ENCODE data around the gene WNK2.

WNK2 gene

DNA sequence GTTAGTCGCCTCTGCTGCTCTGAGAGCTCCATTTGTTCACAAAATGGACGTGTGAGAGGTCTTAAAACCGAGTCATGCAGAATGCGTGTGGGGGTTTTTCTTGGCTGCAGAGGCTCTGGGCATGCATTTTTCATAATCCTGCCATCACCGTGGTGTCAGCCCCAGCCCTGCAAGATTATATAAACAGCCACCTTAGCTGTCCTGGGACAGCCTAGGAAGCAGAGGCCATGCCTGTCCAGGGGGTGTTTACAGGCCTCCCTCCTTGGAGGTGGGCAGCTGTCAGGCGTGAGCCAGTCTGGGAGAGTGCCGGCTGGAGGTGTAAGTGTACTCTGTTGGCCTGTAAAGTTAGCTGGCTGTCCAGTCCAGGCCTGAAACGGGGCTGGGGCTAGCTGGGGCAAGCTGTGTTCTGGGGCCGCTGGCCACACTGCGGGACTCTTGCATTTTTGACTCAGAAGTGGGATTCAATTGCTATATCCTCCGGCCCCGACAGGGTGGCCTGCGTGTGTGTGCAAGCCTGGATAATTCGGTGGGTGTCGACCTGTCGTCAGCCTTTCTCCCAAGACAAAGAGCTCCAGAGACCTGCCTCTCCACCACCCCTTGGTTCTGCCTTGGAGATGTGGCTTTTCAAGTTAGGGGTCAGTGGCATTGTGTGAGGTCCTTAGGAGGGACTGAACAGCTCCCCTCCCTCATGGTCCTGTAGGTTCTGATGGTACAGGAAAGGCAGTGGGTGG is 2.4 kb downstream of the WNK2 start:
- DNase-seq = no peak

DNA sequence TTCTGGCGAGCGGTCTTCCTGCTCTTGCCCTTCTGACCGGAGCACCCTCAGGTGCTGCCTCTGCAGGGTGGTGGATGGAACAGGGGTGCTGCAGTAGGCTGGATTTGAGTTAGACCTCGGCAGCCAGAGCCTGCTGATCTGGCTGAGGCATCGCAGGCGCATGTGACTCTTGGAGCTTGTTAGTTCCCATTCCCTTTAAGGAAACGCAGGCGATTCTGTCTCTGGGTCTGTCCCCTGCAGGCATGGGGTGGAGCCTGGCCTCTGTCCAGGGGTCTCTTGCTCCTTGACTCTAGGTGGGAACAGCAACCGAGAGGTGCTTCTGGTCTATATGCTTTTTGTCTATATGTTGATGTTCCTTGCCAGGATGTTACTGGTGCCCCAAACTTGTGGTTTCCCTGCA is 3.1 kb downstream of the WNK2 start:
- DNase-seq = no peak

DNA sequence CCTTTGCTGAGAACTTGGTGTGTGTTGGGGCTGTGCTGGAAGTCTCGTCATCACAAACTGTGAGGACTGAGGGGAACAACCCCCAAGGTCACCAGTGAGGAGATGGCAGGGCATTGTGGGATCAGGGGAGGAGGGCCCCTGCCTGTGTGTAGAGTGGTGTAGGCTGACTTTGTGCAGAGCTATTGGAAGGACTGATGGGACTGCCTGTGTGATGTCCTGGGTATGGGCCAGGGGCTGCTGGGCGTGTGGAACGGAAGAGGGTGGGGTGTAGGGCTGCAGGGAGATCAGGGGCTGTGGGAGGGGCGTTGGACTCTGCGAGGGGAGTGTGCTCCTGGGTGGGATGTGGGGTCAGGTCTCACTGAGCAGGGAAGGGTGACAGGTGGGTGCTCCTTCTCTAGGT is 3.6 kb downstream of the WNK2 start:
- no peak for DNase-seq

DNA sequence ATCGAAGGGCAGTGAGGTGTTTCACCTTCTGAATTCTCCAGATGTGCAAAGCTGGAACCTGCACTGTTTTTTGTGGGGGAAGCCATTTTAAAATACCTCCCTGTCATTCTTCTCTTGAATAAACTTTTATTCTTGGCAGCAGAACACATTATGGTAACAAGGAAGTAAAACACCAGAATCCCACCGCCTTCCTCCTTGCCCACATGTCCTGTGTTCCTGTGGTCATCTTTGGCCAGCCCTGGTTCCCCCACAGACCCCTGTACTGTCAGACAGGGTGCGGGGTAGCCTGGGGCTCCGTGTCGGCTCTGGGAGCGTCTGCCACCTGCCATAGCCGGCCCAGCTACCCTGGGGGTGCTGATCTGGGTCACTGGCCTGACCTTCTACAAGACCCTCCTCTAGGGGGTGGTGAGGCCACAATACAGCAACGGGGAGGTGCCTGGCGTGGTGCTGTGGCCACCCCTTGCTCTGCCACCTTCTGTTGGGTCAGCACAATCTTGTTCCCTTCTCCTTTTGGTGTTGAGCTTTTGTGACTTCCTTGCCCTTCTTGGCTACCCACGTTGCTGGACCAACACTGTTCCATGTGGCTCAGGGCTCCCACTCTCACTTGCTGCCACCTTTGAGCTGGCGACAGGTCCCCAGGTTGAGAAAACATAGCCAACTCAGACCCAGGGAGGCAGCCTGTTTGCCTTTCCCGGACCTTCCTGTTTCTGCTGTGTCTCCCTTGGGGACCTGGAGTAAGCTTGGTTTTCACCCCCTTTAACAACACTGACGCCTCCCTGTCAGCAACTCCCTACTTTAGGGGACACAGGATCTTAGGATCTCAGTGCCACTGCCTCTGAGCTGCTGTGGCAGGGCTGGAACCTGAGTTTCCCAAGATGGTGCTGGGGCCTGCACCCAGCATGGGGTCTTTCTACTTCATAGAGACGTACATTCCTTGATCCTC is 4.8 kb downstream of the WNK2 start:
- no peak for DNase-seq

DNA sequence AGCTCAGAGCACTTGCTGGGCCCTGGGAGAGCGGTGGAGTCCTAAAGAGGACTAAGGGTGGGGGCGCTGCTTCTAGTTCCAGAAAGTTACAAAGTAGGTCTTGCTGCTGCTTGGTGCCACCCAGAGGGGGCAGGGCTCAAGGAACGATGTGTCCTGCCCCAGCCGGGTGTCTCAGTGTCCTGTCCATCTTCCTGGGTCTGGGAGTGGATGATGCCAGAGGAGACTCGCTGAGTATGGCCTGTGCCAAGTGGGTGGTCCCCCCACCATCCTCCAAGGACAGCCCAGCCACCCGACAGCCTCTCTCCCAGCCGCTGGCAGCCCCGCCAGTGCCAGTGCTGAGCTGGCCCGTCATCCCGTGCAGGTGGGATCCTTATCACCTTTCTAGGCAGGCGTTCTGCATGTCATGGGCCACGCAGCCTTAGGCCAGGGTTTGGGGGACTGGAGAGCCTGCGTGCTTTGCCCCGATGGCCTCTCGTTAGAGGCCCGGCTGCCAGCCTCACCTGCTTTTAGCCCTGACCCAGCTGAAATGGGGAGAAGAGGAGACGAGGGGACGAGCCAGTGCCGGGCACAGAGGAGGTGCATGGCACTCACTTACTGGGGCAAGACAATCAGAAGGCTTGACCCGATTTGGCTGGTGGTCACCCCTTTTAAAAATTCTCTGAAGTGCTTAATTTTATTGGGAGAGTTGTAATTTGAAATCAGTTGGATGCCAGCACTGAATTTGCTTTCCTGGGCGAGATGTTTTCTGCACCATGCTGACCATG is 5.6 kb downstream of the WNK2 start:
- DNase-seq = no peak

DNA sequence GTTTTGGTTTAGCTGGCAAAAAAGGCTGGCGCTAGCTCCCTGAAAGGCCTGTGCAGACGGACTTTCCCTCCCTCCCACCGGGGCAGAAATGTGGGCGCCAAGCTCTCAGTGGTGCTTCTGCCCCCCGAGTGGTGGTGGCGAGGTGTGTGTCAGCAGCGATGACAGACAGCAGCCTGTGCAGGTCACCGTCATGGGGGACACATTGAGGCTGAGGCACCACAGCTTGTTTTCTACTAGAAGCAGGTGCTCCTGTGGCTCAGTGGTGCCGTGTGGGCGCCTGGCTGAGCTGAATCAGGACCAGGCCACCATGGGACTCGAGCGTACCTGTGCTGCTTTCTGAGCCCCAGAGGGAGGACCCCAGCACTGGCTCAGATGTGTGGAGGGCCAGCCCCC is 6.2 kb downstream of the WNK2 start:
- no peak for DNase-seq

DNA sequence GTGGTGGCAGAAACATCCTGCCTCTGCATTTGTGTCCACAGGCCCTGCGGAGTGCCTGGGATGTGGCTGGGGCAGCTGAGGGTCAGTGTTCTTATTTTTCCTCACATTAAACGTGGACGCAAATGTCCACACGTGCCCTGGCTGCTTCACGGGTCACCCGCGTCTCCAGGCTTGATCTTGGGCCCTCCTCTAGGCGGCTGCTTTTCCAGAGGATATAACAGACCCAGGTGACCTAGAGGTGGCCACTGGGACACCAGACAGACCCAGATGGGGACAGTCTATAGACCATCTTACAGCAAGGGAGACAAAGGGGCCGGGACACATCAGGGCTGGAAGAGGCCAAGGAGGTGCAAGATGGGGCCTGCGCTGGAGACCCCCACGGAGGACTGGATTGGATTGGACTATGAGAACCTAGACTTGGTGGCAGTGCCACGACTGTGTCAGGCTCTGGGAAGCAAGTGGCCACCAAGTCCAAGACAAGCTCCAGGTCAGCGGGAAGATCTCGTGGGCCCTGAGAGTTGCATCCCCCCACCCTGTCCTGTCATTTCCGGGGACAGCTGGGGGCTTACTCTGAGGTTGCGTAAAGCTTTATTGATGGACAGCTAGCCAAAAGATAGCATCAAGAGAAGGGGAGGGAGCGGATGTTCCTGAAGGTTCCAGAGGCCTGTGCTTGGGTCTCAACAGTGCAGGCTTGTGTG is 6.9 kb downstream of the WNK2 start:
- no peak for DNase-seq

DNA sequence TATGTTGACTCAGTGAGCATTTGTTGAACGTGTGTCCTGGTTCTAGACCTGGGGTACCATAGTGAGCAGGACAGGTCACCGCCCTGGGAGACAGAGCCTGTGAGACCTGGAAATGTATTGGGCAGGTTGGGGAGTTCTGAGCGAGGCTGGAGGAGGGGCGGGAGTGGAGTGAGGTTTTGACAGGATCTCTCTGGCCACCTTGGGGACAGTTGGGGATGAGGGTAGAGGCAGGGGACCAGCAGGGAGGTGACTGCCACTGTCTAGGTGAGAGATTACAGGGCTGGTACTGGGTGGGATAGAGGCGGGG is 7.4 kb downstream of the WNK2 start:
- no peak for DNase-seq

DNA sequence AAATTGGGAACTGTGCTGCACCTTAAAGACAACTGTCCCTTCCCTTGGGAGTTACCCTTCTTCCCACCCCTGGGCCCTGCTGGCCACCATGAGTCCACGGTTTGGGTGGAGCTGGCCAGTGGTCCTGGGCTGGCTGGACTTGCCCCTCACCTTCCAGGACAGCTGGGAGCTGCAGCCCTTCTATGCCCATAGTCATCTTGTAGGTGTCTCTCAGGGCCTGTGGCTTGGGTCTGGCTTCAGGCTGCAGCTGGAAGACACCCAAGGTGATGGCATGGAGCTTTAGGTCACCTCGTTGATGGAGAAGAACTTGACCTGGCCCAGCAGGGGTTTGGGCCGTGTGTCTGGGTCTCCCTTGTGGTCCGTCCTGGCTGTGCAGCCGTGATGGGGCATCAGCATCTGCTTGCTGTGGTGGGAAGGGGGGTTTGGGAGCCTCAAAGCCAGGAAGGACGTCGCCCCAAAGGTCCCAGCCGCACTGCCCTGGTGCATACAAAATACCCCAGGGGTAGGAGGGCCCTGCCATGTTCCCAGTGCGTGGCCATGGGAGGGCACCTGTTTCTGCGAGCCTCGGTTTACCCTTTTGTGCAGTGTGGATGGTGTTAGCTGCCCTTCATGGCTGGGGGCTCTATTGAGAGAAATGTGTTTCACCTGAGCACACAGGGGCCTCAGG is 8.9 kb downstream of the WNK2 start:
- DNase-seq = no peak

DNA sequence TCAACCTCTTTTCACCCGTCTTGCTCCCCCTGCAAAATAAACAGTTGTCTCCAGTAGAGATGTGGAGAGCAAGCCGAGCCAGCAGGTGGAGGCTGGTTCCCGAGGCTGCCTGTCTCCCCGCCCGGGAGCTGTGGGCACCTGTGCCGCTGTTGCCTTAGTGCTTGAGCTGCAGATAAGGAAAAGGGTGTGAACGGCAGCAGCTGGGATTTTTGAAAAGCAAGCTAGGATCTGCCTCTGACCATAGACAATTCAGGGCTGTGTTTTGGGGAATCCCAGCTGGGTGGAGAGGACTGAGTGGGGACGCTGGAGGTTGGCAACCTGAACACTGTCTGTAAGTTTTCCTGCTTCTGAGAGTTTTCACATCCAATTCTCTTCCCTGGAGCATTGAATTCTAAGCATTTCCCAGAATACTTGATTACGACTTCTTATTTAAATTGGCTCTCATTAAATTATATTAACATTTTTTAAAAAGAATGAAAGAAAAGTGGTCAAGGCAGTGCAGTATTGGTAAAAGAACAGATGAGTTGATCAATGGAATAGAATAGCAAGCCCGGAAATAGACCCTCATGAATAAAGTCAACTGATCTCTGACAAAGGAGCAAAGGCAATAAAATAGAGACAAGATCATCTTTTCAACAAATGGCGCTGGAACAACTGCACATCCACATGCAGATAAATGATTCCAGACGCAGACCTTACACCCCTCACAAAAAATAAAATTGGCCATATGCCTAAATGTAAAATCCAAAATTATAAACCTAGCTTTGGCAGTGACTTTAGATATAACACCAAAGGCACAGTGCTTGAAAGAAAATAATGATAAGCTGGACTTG is 9.7 kb downstream of the WNK2 start:
- DNase-seq = no peak

DNA sequence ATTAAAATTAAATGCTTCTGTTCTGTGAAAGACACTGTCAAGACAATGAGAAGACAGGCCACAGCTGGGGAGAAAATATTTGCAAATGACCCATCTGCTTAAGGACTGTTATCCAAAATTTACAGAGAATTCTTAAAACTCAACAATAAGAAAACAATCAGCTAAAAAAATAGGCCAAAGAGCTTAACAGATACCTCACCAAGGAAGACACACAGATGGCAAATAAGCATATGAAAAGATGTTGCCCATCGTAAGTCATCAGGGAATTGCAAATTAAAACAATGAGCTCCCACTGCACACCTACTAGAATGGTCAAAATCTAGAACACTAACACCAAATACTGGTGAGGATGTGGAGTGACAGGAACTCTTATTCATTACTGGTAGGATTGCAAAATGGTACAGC is 10.3 kb downstream of the WNK2 start:
- DNase-seq = no peak

DNA sequence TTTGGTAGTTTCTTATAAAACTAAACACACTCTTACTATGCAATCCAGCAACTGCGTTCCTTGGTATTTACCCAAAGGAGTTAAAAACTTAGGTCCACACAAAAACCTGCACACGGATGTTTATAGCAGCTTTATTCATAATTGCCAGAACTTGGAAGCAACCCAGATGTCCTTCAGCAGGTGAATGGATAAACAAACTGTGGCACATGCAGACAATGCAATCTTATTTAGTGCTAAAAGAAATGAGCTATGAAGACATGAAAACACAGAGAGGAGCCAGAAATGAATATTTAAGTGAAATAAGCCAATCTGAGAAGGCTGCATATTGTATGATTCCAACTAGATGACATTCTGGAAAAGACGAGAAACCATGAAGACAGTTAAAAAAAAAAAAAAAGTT is 10.7 kb downstream of the WNK2 start:
- DNase-seq = no peak

DNA sequence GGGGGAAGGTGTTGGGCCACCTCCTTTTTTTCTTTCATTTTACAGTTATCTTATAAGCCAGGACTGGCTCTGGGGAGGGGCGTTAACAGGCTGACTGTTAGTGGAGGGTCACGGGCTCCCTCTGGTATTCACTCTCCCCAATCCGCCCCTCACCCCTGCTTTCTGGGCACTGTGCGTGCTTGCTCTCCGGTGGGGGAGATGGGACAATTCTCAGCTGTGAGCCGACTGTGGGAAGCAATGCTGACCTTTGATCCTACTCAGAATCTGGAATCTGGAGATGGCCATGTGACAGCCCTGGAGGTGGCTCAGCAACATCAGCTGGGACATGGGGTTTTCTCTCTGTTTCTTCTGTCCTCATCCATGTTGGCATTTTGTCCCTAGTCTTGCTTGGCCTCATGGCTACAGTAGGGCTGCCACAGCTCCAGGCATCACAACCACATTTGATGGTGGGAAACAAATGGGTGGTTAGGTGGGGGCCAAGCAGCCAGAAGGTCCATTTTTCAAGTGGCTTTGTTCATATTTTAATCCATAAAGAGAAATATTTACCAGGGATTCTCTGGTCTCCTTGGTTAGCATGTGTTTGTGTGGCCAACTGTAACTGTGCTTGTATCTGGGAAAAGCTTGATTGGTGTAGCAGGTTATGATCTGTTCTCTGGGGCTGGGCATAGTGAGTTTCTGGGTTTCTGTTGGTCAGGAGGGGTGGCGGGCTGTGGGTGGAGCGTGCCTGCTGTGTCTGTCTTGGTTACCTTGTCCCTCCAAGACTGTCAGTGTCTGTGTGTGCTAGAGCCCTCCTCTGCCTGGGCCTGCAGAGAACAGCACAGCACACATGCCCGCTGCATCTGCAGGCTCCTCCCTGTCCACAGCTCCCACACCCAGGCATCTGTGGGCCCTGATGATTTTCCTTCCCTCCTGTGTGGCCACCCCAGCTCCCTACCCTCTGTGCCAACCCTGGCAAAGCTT is 12.4 kb downstream of the WNK2 start:
- DNase-seq = no peak

DNA sequence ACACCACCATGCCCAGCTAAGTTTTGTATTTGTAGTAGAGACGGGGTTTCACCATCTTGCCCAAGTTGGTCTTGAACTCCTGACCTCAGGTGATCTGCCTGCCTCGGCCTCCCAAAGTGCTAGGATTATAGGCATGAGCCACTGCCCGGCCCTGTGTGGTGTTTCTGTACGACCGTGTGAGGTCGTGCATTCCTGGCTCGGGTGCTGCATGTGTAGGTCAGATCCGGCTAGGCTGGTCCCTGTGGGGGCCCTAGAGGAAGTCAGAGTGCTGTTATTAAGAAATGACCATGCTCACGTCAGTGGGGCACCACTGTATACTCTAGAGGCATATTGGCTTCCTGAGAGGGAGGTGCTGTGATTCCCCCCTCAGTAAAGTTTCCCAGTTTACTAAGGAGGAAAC is 13.7 kb downstream of the WNK2 start:
- no peak for DNase-seq

DNA sequence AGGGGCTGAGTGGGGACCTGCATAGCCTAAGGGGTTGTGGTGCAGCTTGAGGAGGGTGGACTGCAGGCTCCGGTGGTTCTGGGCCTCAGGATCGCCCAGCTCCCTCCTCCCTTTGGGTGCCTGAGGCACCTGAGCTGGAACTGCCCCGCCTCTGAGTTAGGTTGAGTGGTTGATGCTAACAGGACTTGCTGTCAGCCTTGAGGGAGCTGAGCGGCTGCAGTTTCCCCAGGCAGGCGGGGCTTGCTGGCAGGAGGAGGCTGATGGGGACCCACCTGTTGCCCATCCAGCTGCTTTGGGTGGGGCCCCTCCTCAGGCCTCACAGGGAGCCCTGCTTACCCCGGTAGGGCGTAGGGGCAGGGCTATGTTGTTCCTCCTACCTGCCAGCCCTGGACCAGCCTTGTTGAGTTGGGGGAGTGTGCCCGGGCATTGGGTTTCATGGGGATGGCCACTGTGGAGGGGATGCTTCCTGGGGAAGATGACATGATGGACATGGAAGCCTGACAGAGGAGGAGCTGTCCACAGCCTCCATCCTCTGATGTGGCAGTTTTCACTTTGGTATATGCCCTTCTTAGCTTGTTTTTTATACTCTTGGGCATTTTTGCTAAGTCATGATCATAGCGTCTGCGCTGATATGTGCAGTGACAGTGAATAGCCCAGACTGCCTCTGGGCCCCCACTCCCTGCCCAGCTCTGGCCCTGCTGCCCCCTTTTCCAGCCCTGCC is 14.3 kb downstream of the WNK2 start:
- DNase-seq = no peak

DNA sequence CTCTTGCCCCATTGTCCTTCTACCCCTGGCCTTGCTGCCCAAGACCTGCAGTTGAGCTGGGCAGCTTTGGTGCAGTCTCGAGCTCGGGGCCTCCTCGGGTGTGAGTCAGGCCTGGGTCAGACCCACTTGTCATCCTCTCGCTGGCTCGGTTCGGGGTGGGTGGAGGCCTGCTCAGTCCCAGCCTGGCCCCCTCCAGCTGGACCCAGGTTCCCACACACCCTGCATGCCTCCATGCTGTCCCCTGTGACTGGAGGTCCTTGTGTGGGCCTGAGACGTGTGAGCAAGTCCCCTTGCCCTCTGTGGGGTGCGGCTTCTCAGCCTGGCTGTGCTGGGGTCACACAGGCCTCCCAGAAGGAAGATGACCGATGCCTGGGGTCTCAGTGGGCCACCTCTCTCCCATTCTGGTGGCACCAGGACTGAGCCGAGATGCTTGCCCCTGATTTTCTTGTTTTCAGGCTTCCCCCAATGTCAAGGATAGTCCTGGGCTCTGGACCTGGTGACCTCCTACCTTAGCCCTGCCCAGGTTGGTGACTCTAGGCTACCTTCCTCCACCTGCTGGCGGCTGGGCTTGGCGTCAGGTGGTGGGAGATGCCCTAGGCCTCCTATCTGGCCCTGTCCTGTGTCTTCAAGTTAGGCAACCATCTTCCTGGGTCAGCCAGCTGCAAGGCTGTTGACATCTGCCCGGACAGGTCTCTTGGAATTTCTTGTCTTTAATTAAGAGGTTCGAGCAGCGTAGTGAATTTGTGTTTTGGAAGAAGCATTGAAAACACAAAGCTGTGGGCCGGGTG is 15.1 kb downstream of the WNK2 start:
- no peak for DNase-seq

DNA sequence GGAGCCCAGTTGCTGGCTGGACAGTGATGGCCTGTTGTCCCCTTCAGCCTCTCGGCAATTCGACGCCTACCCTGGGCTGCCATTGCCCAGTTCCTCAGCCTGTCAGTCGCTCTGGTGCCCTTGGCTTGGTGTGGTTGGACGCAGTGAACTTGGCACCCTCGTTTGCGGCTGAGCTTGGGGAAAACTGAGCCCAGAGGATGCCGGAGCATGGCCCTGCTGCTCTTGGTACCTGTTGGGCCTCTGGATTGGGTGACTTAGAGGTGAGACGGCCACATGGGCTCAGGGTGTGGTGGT is 16.5 kb downstream of the WNK2 start:
- DNase-seq = no peak

DNA sequence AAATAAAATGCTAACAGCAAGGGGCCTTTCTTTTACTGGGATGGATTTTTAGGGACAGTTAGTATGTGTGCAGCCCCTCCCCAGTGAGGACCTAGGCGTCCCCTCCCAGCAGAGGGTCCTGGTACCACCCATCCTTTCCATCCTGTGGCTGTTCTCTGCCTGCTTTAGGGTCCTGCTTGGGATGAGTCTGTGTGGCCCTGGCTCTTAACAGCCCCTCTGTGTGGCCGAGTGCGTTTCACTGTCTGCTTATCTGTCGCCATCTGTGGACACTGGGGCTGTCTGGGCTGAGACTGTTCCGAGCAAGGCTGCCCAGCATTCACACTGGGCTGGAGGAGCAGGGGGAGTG is 17.0 kb downstream of the WNK2 start:
- no peak for DNase-seq

DNA sequence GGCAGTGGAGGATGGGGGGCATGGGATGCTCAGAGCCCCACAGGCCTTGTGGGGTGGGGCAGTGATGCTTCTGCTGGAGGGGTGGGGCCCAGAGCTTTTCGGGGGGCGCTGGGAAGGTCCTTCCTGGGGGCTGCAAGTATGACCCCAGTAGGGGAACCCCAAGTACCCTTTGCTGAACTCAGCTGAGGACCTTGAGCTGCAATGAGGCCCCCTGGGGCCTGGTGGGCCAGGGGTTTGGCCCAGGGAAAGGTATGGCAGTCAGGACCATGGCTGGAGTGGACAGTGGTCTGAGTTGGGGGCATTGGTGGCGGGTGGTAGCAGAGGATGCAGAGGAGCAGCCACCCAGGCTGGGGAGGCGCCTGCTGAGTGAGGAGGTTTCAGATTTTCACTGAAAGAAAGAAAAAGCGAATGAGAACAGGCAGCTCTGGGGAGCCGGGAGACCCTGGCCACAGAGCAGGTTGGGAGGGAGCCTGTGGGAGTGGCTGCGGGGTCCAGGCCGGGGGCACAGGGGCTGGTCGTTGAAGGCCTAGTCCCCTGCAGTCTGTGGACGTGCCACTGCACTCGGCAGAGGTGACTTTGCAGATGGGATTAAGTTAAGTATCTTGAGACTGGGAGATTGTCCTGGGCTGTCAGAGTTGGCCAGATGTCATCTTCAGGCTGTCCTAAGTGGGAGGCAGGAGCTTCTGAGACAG is 19.2 kb downstream of the WNK2 start:
- no peak for DNase-seq
